AG04450 (cell line): Measurements from ENCODE around the gene SLC6A20. TPM values are rescaled to one million over a fixed set of nuclear protein-coding genes. Genes with fewer than 3 reads are reported as not detected.

ENCODE experiments used
- CTCF ChIA-PET: fragments of 300-600, 350-600 bp; formaldehyde crosslinking; extraction: SDS; loops from one replicate; lab custom pipeline; 2022; ENCODE audit warnings: antibody characterized with exemption, inconsistent platforms; lab: Charles Lee
- POLR2A ChIA-PET: fragments of 350-600 bp; formaldehyde crosslinking; extraction: SDS; loops from one replicate; lab custom pipeline; 2021; ENCODE audit warnings: antibody characterized with exemption, inconsistent platforms; lab: Yijun Ruan, JAX
- DNase-seq: peaks from one replicate; pipeline ENCODE4 v3.0.0-alpha.2; 2011; ENCODE audit warnings: low read depth, low spot score
- H3K27ac ChIP-seq: one replicate; pipeline ENCODE4 v1.5.1; 2012; ENCODE audit warnings: low read depth, low read length, control low read depth
- H3K27me3 ChIP-seq: one replicate; pipeline ENCODE4 v1.6.0; 2012; ENCODE audit warnings: low read length; ENCODE audit not compliant: control insufficient read depth, insufficient read depth
- H3K4me3 ChIP-seq: 2 replicates; pipeline ENCODE4 v1.5.1; 2011; ENCODE audit warnings: mild to moderate bottlenecking, low read depth, low read length, control low read depth
- H3K9me3 ChIP-seq: 2 replicates; pipeline ENCODE4 v1.5.1; 2012; ENCODE audit warnings: low read length; ENCODE audit not compliant: control insufficient read depth, insufficient read depth
- CTCF ChIP-seq: IDR thresholded peaks from 2 replicates; pipeline ENCODE4 v1.5.1; 2011; ENCODE audit warnings: low read depth, low read length, control low read depth, inconsistent platforms
- polyA plus RNA-seq: library from polyadenylated mRNA; depleted of rRNA; stranded (reverse); fragments of >200 nt; gene quantifications from 2 replicates; pipeline ENCODE4 v1.2.3, GENCODE V29; 2011; rRNA removed
- small RNA-seq: library from RNA; depleted of rRNA; stranded (forward); fragments of <200 nt; gene quantifications from one replicate; pipeline ENCODE3, GENCODE V24; 2012; ENCODE audit warnings: low read depth; ENCODE audit not compliant: insufficient read length

Gene SLC6A20
- polyA plus RNA-seq, 1 experiment = not detected

- no peak for DNase-seq
- ChIA-PET POLR2A (no interaction called here), CTCF (no interaction called here)
- TF ChIP-seq CTCF = no peak
- Histone ChIP-seq H3K4me3 (no peak overlapping the region), H3K9me3 (no peaks in the 10 kb centered on the region), H3K27ac (no peak overlapping the region), H3K27me3 (no peaks in the 10 kb centered on the region)
Measured at GRCh38 chr3:45711931-45712330, 84.4 kb downstream of the SLC6A20 start.

- H3K27me3 ChIP-seq = no peaks in the 10 kb centered on the region
- no peak for DNase-seq
- H3K4me3 ChIP-seq = no peak overlapping the region
- H3K27ac ChIP-seq = no peak overlapping the region
- H3K9me3 ChIP-seq = no peaks in the 10 kb centered on the region
- ChIA-PET CTCF (interaction anchor here (0.6 to 1.9 kb wide), 4 partner anchors 9 to 262 kb away, joined by 3 to 10 read pairs (median 5); no protein-coding TSS in a partner anchor), POLR2A (interaction anchor here (0.5 kb wide), 1 partner anchor 10 kb away, joined by 3 read pairs; no protein-coding TSS in a partner anchor)
- TF ChIP-seq CTCF = no peak
Measured at GRCh38 chr3:45705839-45706808, 90.2 kb downstream of the SLC6A20 start.

Small RNAs within 50 kb of the gene (small RNA-seq; reads per million reads assigned to genes)
- gene RN7SL145P = not detected

Other genes starting within 250 kb of the SLC6A20 start
- 20.7 and 24.3 TPM in 2 replicates for gene LIMD1, start 201.8 kb downstream of the SLC6A20 start, polyA plus RNA-seq
- gene SACM1L, start 107.1 kb downstream of the SLC6A20 start, polyA plus RNA-seq = 26.4 and 35.5 TPM in 2 replicates
- gene LZTFL1, start 45.6 kb upstream of the SLC6A20 start, polyA plus RNA-seq = 22.8 and 32.4 TPM in 2 replicates
- gene CCR9, start 90.0 kb upstream of the SLC6A20 start, polyA plus RNA-seq = not detected in 2 replicates
- gene CXCR6, start 146.9 kb upstream of the SLC6A20 start, polyA plus RNA-seq = not detected in 2 replicates
- 14.3 and 17.9 TPM in 2 replicates for gene FYCO1, start 199.3 kb upstream of the SLC6A20 start, polyA plus RNA-seq
- not detected in 2 replicates for gene XCR1, start 230.9 kb upstream of the SLC6A20 start, polyA plus RNA-seq